Measurements from ENCODE around the gene HDAC9.

HDAC9 gene

GRCh38 chr7:18858232-18858631, 362.7 kb downstream of the HDAC9 start:
- no peak overlapping the region for H3K4me3 ChIP-seq (ENCODE audit: low read depth in 1 of 2, low read length in 1 of 2)
- no peaks in the 10 kb centered on the region for H3K9me3 ChIP-seq
- no peaks in the 10 kb centered on the region for H3K36me3 ChIP-seq
- H3K27ac ChIP-seq = no peak overlapping the region
- H3K27me3 ChIP-seq = no peaks in the 10 kb centered on the region
- no peak for TF ChIP-seq CTCF (IDR thresholded peaks at IDR 0.05)
- H3K4me1 ChIP-seq (ENCODE audit: control insufficient read depth in 1 of 2, insufficient read depth in 1 of 2, low read depth in 1 of 2, low read length in 1 of 2) = no peaks in the 10 kb centered on the region

GRCh38 chr7:18859318-18859717, 363.8 kb downstream of the HDAC9 start:
- TF ChIP-seq CTCF (IDR thresholded peaks at IDR 0.05) = no peak
- Histone ChIP-seq H3K9me3 (no peaks in the 10 kb centered on the region), H3K4me1 (ENCODE audit: control insufficient read depth in 1 of 2, insufficient read depth in 1 of 2, low read depth in 1 of 2, low read length in 1 of 2) (no peaks in the 10 kb centered on the region), H3K4me3 (ENCODE audit: low read depth in 1 of 2, low read length in 1 of 2) (no peak overlapping the region), H3K27ac (no peak overlapping the region), H3K36me3 (no peaks in the 10 kb centered on the region), H3K27me3 (no peaks in the 10 kb centered on the region)

GRCh38 chr7:18860221-18860620, 364.7 kb downstream of the HDAC9 start:
- H3K36me3 ChIP-seq = no peaks in the 10 kb centered on the region
- no peaks in the 10 kb centered on the region for H3K4me1 ChIP-seq (ENCODE audit: control insufficient read depth in 1 of 2, insufficient read depth in 1 of 2, low read depth in 1 of 2, low read length in 1 of 2)
- no peaks in the 10 kb centered on the region for H3K9me3 ChIP-seq
- H3K27me3 ChIP-seq = no peaks in the 10 kb centered on the region
- H3K27ac ChIP-seq = no peak overlapping the region
- no peak overlapping the region for H3K4me3 ChIP-seq (ENCODE audit: low read depth in 1 of 2, low read length in 1 of 2)
- TF ChIP-seq CTCF (IDR thresholded peaks at IDR 0.05) = no peak

GRCh38 chr7:18861514-18862118, 366.1 kb downstream of the HDAC9 start:
- Histone ChIP-seq H3K9me3 (no peaks in the 10 kb centered on the region), H3K27me3 (no peaks in the 10 kb centered on the region), H3K4me1 (ENCODE audit: control insufficient read depth in 1 of 2, insufficient read depth in 1 of 2, low read depth in 1 of 2, low read length in 1 of 2) (no peaks in the 10 kb centered on the region), H3K36me3 (no peaks in the 10 kb centered on the region), H3K4me3 (ENCODE audit: low read depth in 1 of 2, low read length in 1 of 2) (no peak overlapping the region), H3K27ac (no peak overlapping the region)
- TF ChIP-seq CTCF (IDR thresholded peaks at IDR 0.05) = no peak

GRCh38 chr7:18864967-18865366, 369.4 kb downstream of the HDAC9 start:
- no peaks in the 10 kb centered on the region for H3K27me3 ChIP-seq
- H3K27ac ChIP-seq = no peak overlapping the region
- no peak for TF ChIP-seq CTCF (IDR thresholded peaks at IDR 0.05)
- H3K9me3 ChIP-seq = no peaks in the 10 kb centered on the region
- no peaks in the 10 kb centered on the region for H3K4me1 ChIP-seq (ENCODE audit: control insufficient read depth in 1 of 2, insufficient read depth in 1 of 2, low read depth in 1 of 2, low read length in 1 of 2)
- H3K36me3 ChIP-seq = no peaks in the 10 kb centered on the region
- no peak overlapping the region for H3K4me3 ChIP-seq (ENCODE audit: low read depth in 1 of 2, low read length in 1 of 2)
